Activated CD4-positive, alpha-beta memory T cell treated with anti-CD3 and anti-CD28 coated beads for 36 hours (primary cell): Measurements from ENCODE around the gene REV3L. TPM values are rescaled to one million over a fixed set of nuclear protein-coding genes. Genes with fewer than 3 reads are reported as not detected.
"Not testable (repeated sequence)": the region's sequence is repeated elsewhere in the genome, so short reads cannot be mapped to it uniquely, and the experiment has no call there.

Experiments used
- CTCF ChIA-PET: fragments of 350-600 bp; sonication (Branson Sonifier 250); formaldehyde crosslinking; loops from one replicate; lab custom pipeline; 2021; ENCODE audit warnings: antibody characterized with exemption, inconsistent platforms; lab: Charles Lee
- POLR2A ChIA-PET: fragments of 350-600 bp; sonication (Branson Sonifier 250); formaldehyde crosslinking; loops from one replicate; lab custom pipeline; 2021; ENCODE audit warnings: antibody characterized with exemption; lab: Charles Lee
- DNase-seq: peaks from one replicate; pipeline ENCODE4 v3.0.0-alpha.2; 2020
- H3K27ac Mint-ChIP-seq: one replicate; pipeline ENCODE4 v1.8.0; 2021; ENCODE audit warnings: mixed read lengths
- H3K27me3 Mint-ChIP-seq: one replicate; pipeline ENCODE4 v1.8.0; 2021; ENCODE audit warnings: mixed read lengths
- H3K36me3 Mint-ChIP-seq: one replicate; pipeline ENCODE4 v1.8.0; 2021; ENCODE audit warnings: mixed read lengths
- H3K4me1 Mint-ChIP-seq: one replicate; pipeline ENCODE4 v1.8.0; 2021; ENCODE audit warnings: low read depth, mixed read lengths
- H3K4me3 Mint-ChIP-seq: one replicate; pipeline ENCODE4 v1.8.0; 2021; ENCODE audit warnings: mild to moderate bottlenecking, mixed read lengths
- H3K9me3 Mint-ChIP-seq: one replicate; pipeline ENCODE4 v1.8.0; 2021; ENCODE audit warnings: mixed read lengths
- intact Hi-C: fragments of 100-400 bp; cut with micrococcal nuclease; formaldehyde crosslinking; loops from one replicate; pipeline ENCODE4 v1.15.1; 2023
- total RNA-seq, 2 experiments: library from RNA; stranded (reverse); gene quantifications; one replicate each; pipeline ENCODE4 v1.2.3, GENCODE V29; 2021

REV3L gene
- total RNA-seq, 2 experiments from 2014 or later, result 13.9 to 15.0 TPM

DNA sequence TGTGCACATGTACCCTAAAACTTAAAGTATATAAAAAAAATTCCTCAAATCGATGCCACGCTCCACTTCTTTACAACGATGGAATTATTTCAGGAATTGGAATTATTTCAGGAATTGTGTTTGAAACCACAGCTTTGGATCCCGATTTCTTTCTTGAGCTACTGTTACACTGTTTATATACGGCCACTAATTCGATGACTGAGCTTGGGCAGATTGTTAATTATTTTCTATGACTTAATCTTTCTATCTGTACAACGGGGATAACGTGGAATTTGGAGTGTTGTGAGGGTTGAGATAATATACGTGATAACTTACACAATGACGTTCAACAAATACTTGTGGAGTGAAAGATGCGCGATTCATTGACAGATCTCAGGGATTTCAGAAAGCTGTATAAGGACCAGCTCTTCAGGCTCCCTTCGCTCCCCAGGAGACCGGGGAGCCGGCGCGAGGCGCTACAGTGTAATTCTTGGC is 224.4 kb downstream of the REV3L start:
- Mint-ChIP-seq H3K9me3 (no peaks in the 10 kb centered on the region), H3K4me1 (peaks cover 26% of the 10 kb centered on the region), H3K27me3 (peaks cover 5% of the 10 kb centered on the region), H3K36me3 (peaks cover 1% of the 10 kb centered on the region), H3K27ac (no peak overlapping the region), H3K4me3 (peak overlapping the region; percentile 76)
- intact Hi-C loops, result loop anchor here (1.0 to 5.0 kb wide), 11 partner anchors 34 to 906 kb away; partner anchors contain the start of genes FAM229B, TRAF3IP2 and TUBE1
- no peak for DNase-seq
- CTCF ChIA-PET, result interaction anchor here (0.6 to 2.4 kb wide), 60 partner anchors 9 to 907 kb away, joined by 3 to 52 read pairs (median 4); partner anchors contain the start of genes FAM229B, REV3L, TRAF3IP2 and TUBE1
- POLR2A ChIA-PET, result interaction anchor here (0.6 to 1.9 kb wide), 9 partner anchors 8 to 829 kb away, joined by 3 to 24 read pairs (median 5); partner anchors contain the start of genes CDK19, FAM229B, REV3L and TRAF3IP2

DNA sequence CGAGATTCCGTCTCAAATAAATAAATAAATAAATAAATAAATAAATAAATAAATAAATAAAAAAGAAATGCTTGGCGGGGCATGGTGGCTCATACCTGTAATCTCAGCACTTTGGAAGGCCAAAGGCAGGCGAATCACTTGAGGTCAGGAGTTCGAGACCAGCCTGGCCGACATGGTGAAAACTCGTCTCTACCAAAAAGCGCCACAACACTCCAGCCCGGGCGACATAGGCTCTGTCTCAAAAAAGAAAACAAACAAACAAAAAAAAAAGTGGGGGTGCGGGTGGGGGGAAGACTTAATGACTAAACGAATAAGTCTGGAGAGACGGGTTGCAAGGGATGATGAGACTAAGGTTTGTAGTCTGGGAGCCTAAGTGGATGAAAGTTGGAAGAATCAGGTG is 225.0 kb downstream of the REV3L start:
- no peaks in the 10 kb centered on the region for H3K36me3 Mint-ChIP-seq
- ChIA-PET CTCF (interaction anchor here (1.0 to 2.4 kb wide), 21 partner anchors 8 to 787 kb away, joined by 3 to 52 read pairs (median 7); partner anchors contain the start of gene TRAF3IP2), POLR2A (interaction anchor here (1.0 kb wide), 1 partner anchor 443 kb away, joined by 3 read pairs; the partner anchor contains the start of gene CDK19)
- no peak overlapping the region for H3K4me3 Mint-ChIP-seq
- intact Hi-C loops, result loop anchor here (2.0 to 5.0 kb wide), 4 partner anchors 34 to 907 kb away; no protein-coding TSS in a partner anchor
- no peak overlapping the region for H3K27ac Mint-ChIP-seq
- no peaks in the 10 kb centered on the region for H3K9me3 Mint-ChIP-seq
- DNase-seq, result no peak
- peaks cover 5% of the 10 kb centered on the region for H3K27me3 Mint-ChIP-seq
- H3K4me1 Mint-ChIP-seq, result peaks cover 25% of the 10 kb centered on the region

DNA sequence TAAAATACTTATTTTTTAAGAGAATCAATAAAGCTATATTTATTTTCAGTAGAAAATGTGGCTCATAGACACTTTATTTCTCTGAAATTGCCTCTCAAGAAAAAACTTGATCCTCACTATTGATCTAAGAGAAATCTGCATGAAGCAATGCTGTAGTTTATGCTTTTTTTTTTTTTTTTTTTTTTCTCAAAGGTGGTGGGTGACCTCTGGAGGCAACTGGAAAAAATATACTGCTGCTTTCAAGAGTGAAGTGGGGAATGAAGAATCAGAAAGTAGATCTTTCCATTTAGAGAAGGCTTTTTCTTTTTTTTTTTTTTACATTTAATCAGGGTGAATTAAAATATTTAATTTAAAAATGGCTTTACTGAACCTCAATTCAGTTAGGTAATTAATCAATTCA is 226.4 kb downstream of the REV3L start:
- ChIA-PET CTCF (interaction anchor here (0.6 kb wide), 1 partner anchor 570 kb away, joined by 3 read pairs; no protein-coding TSS in a partner anchor), POLR2A (interaction anchor here (0.6 kb wide), 1 partner anchor 1628 kb away, joined by 4 read pairs; no protein-coding TSS in a partner anchor)
- no peak overlapping the region for H3K27ac Mint-ChIP-seq

DNA sequence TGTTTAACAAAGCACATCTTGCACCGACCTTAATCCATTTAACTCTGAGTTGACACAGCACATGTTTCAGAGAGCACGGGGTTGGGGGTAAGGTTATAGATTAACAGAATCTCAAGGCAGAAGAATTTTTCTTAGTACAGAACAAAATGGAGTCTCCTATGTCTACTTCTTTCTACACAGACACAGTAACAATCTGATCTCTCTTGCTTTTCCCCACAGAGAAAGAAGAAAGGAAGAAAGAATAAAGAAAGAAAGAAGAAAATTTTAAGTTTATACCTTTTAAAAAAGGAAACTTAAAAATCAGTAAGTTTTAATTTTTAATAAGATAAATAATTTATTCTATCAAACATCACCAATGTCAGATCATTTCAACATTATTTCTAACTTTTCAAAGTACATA is 227.2 kb downstream of the REV3L start:
- H3K9me3 Mint-ChIP-seq, H3K4me3 Mint-ChIP-seq, POLR2A ChIA-PET, CTCF ChIA-PET, DNase-seq, H3K27ac Mint-ChIP-seq, H3K36me3 Mint-ChIP-seq, H3K27me3 Mint-ChIP-seq: not testable (repeated sequence)
- intact Hi-C loops, result loop anchor here (5.0 kb wide), 2 partner anchors 36 to 311 kb away; no protein-coding TSS in a partner anchor
- peaks cover 14% of the 10 kb centered on the region for H3K4me1 Mint-ChIP-seq

More for the DNA sequence above, 226.4 kb downstream of the REV3L start:
- Mint-ChIP-seq H3K36me3 (no peaks in the 10 kb centered on the region), H3K9me3 (no peaks in the 10 kb centered on the region), H3K4me3 (no peak overlapping the region), H3K4me1 (peaks cover 20% of the 10 kb centered on the region), H3K27me3 (peaks cover 5% of the 10 kb centered on the region)
- DNase-seq, result no peak
- intact Hi-C loops, result loop anchor here (5.0 kb wide), 2 partner anchors 36 to 311 kb away; no protein-coding TSS in a partner anchor

DNA sequence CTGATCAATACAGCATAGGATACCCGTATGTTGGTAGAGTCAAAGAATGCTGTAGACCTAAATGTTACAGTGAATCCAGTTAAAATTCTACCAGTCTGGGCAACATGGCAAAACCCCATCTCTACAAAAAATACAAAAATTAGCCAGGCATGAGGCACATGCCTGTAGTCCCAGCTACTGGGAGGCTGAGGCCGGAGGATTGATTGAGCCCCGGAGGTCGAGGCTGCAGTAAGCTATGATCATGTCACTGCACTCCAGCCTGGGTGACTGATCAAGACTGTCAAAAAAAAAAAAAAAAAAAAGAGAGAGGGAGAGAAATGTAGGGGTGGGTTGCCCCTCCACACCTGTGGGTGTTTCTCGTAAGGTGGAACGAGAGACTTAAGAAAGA is 228.2 kb downstream of the REV3L start:
- Mint-ChIP-seq H3K4me3 (no peak overlapping the region), H3K36me3 (no peaks in the 10 kb centered on the region), H3K27me3 (peaks cover 5% of the 10 kb centered on the region)

DNA sequence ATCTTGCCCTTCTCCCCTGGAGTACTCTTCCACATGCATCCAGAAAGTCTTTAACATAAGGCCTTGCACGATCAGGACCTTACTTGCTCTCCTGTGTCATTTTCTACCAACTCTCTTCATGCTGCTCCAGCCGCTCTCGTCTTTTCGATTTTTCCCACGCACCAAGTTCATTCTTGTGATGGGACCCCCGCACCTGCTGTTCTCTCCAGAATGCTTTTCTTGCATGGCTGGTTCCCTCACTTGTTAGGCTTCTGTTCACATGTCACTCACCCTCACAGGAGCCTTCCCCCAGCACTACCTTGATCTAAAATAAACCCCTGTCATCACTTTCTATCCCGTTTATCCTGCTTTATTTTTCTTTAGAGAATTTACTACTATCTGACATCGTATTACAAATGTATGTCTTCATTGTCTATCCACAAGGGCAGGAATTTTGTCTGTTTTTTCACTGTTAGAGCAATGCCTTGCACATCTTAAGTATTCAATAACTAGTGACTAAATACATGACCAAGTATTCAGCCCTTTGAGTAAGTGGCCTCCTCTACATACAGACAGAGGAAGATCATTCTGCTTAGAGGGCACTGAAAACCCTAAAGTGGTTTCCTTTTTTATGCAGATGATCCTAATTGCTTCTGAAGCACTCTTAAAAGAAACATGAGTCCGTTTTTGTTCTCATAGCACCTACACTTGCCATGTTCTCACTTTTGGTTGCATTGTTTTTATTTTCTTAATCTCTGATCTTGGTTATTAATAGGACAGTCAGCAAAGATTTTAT is 228.8 kb downstream of the REV3L start:
- ChIA-PET CTCF (no interaction called here), POLR2A (no interaction called here)
- no peak overlapping the region for H3K27ac Mint-ChIP-seq
- no peak for DNase-seq
- intact Hi-C loops, result no loop called here
- no peaks in the 10 kb centered on the region for H3K9me3 Mint-ChIP-seq
- peaks cover 6% of the 10 kb centered on the region for H3K4me1 Mint-ChIP-seq
- H3K27me3 Mint-ChIP-seq, result peaks cover 7% of the 10 kb centered on the region
- H3K36me3 Mint-ChIP-seq, result no peaks in the 10 kb centered on the region
- H3K4me3 Mint-ChIP-seq, result no peak overlapping the region

More for the DNA sequence above, 228.2 kb downstream of the REV3L start:
- no peaks in the 10 kb centered on the region for H3K9me3 Mint-ChIP-seq
- intact Hi-C loops, result loop anchor here (5.0 kb wide), 2 partner anchors 38 to 313 kb away; no protein-coding TSS in a partner anchor
- H3K27ac Mint-ChIP-seq, result no peak overlapping the region
- DNase-seq, result no peak
- CTCF ChIA-PET, result no interaction called here
- peaks cover 6% of the 10 kb centered on the region for H3K4me1 Mint-ChIP-seq
- POLR2A ChIA-PET, result no interaction called here

DNA sequence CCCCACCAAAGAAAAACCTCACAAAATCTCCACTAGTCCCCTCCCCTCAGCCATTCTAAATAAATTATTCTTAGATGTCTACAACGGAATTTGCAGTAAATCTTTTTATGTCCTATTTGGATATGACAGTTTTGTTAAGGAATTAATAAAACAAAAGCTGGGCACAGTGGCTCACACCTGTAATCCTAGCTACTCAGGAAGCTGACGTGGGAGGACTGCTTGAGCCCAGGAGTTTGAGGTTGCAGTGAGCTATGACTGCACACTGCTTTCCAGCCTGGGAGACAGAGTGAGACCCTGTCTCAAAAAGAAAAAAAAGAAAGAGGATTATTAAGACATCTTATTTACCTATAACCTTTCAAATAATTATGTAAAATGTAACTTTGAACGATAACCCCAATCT is 230.3 kb downstream of the REV3L start:
- Mint-ChIP-seq H3K9me3 (no peaks in the 10 kb centered on the region), H3K27ac (no peak overlapping the region), H3K4me1 (no peaks in the 10 kb centered on the region), H3K36me3 (no peaks in the 10 kb centered on the region), H3K4me3 (no peak overlapping the region), H3K27me3 (peaks cover 7% of the 10 kb centered on the region)
- intact Hi-C loops, result no loop called here
- ChIA-PET POLR2A (no interaction called here), CTCF (no interaction called here)
- DNase-seq, result no peak

DNA sequence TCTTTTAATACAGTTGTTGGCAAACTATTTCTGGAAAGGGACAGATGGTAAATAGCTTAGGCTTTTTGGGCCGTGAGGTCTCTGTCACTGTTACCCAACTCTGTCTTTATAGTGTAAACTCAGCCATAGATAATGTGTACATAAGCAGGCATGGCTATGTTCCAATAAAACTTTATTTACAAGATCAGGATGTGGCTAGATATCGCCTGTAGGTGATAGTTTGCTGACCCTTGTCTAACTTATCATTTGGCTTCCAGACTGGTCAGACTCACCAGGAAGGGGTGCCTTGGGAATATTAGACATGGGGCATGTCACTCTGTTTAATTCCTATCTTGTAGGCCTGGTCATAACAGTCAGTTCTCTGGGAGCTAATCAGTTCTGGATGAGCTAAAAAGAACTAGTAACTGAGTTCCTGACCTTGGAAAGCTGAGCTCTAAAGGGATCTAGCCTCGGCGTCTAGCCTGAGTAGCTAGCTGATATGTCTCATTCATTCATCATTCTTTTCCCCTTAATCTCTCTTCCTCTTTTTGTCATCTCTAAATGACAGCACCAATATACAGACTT is 232.1 kb downstream of the REV3L start:
- no peak for DNase-seq
- Mint-ChIP-seq H3K36me3 (no peaks in the 10 kb centered on the region), H3K27me3 (peaks cover 5% of the 10 kb centered on the region), H3K27ac (no peak overlapping the region), H3K4me1 (no peaks in the 10 kb centered on the region), H3K4me3 (no peak overlapping the region), H3K9me3 (no peaks in the 10 kb centered on the region)
- CTCF ChIA-PET, result interaction anchor here (1.5 to 3.1 kb wide), 2 partner anchors 8 to 228 kb away, joined by 6 to 10 read pairs; a partner anchor contains a TSS
- intact Hi-C loops, result no loop called here
- POLR2A ChIA-PET, result no interaction called here

Other genes starting within 250 kb of the REV3L start
- 10 to 100 TPM; 42.0 to 43.2 TPM for gene TRAF3IP2, start 122.7 kb upstream of the REV3L start, total RNA-seq